ENCODE measurements around the gene CXCL17. TPM values are rescaled to one million over a fixed set of nuclear protein-coding genes. Genes with fewer than 3 reads are reported as not detected.
A peak's percentile ranks its signal among the peaks of the same experiment; 100 is the strongest.

Gene CXCL17
- total RNA-seq, 1 experiment from 2014 or later: 0.32 TPM

DNA sequence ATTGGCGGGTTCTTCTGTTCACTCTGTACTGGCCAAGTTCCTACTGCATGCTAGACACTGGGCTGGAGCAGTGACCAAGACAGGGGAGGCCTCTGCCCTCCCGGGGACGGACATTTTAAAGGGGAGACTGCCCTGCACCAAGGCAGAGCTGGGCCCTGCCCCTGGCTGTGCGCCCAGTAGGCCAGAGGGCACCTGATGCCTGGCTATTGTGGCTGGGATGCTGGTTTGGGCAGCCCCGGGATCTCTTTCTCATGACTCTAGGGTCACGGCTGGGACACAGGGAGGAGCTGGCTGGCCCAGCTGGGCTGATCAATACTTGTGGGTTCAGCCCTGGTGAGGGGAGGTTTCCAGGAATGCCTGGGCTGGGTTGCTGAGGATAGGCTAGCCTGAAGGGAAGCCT is 33.3 kb downstream of the CXCL17 start:
- H3K9me3 ChIP-seq (ENCODE audit: control insufficient read depth in 1 of 2, insufficient read depth in 1 of 2, low read depth in 1 of 2, low read length in 2 of 2): no peaks in the 10 kb centered on the region
- H3K9me2 ChIP-seq (ENCODE audit: insufficient read depth): no peaks in the 10 kb centered on the region
- no peak for TF ChIP-seq TCF7L2 (IDR thresholded peaks at IDR 0.05; ENCODE audit: borderline replicate concordance, extremely low read depth, insufficient read depth, insufficient read length)
- TF ChIP-seq EZH2 (IDR thresholded peaks at IDR 0.05): no peak
- TF ChIP-seq EGR1 (IDR thresholded peaks at IDR 0.05; ENCODE audit: low read depth): no peak
- TF ChIP-seq ZFX (IDR thresholded peaks at IDR 0.05): no peak
- TF ChIP-seq CEBPB (IDR thresholded peaks at IDR 0.05; ENCODE audit: low read depth): no peak
- TF ChIP-seq FOSL1 (IDR thresholded peaks at IDR 0.05; ENCODE audit: low read depth): no peak
- no peak for TF ChIP-seq EZH2phosphoT487 (IDR thresholded peaks at IDR 0.05; ENCODE audit: borderline replicate concordance)
- no peak for TF ChIP-seq YY1 (IDR thresholded peaks at IDR 0.05; ENCODE audit: extremely low read depth, insufficient replicate concordance, low read depth, low read length)
- no peak for TF ChIP-seq ELF1 (IDR thresholded peaks at IDR 0.05; ENCODE audit: borderline replicate concordance, low read depth)
- TF ChIP-seq SP1 (IDR thresholded peaks at IDR 0.05; ENCODE audit: low read depth): no peak
- no peak for TF ChIP-seq CBX3 (IDR thresholded peaks at IDR 0.05; ENCODE audit: low read depth)
- no peak for TF ChIP-seq RAD21 (IDR thresholded peaks at IDR 0.05; ENCODE audit: low read depth)
- no peak for TF ChIP-seq SRF (IDR thresholded peaks at IDR 0.05; ENCODE audit: low read depth)
- RAD21 ChIA-PET (ENCODE audit: low non-redundant PET in 1 of 2, low total read pairs in 2 of 2, uncharacterized antibody in 2 of 2, unreplicated experiment in 2 of 2): no interaction called here
- BruUV-seq (replicated peaks): no TSS peak
- peaks cover 2% of the 10 kb centered on the region; the same call in 1 of the 2 replicates for H3K79me2 ChIP-seq (ENCODE audit: insufficient read depth, low read length)
- no peak overlapping the region for H3K4me2 ChIP-seq (ENCODE audit: low read length)
- CTCF ChIA-PET: interaction anchor here (1.3 to 1.4 kb wide), 2 partner anchors 11 to 13 kb away, joined by 3 read pairs; no protein-coding TSS in a partner anchor
- intact Hi-C loops (cut with micrococcal nuclease): no loop called here
- H3K27ac ChIP-seq (ENCODE audit: low read depth, low read length): no peak overlapping the region
- no peaks in the 10 kb centered on the region for H4K20me1 ChIP-seq (ENCODE audit: insufficient read depth)
- no peak for DNase-seq (ENCODE audit: low read depth, low spot score)
- no peak overlapping the region for H3K9ac ChIP-seq (ENCODE audit: low read length)
- no peaks in the 10 kb centered on the region for H3K27me3 ChIP-seq (ENCODE audit: insufficient read depth, low read length)
- H2AFZ ChIP-seq (ENCODE audit: low read depth, low read length, poor library complexity, severe bottlenecking): no peak overlapping the region
- no peak overlapping the region for H3K4me3 ChIP-seq (replicated peaks in 1 of 2; ENCODE audit: low read depth in 1 of 2, low read length in 2 of 2)
- POLR2A ChIA-PET: no interaction called here
- peaks cover 14 to 21% of the 10 kb centered on the region in 2 experiments for H3K4me1 ChIP-seq (ENCODE audit: control insufficient read depth in 1 of 2, insufficient read depth in 2 of 2, low read length in 2 of 2)
- no peaks in the 10 kb centered on the region; a peak in 1 of 4 replicates for H3K36me3 ChIP-seq (ENCODE audit: control insufficient read depth in 1 of 2, insufficient read depth in 2 of 2, low read length in 2 of 2)
- 0 out of 2 replicates have a peak, but pooled peaks have one; percentile 12 for ATAC-seq

GRCh38 chr19:42407816-42408175 is 35.0 kb downstream of the CXCL17 start:
- no peak overlapping the region for H3K4me2 ChIP-seq (ENCODE audit: low read length)
- ChIA-PET POLR2A (no interaction called here), RAD21 (ENCODE audit: low non-redundant PET in 1 of 2, low total read pairs in 2 of 2, uncharacterized antibody in 2 of 2, unreplicated experiment in 2 of 2) (no interaction called here), CTCF (no interaction called here)
- ATAC-seq (no peak), DNase-seq (ENCODE audit: low read depth, low spot score) (no peak)
- intact Hi-C loops (cut with micrococcal nuclease): no loop called here
- H3K9me2 ChIP-seq (ENCODE audit: insufficient read depth): no peaks in the 10 kb centered on the region
- no peak overlapping the region for H2AFZ ChIP-seq (ENCODE audit: low read depth, low read length, poor library complexity, severe bottlenecking)
- H3K27ac ChIP-seq (ENCODE audit: low read depth, low read length): no peak overlapping the region
- no peaks in the 10 kb centered on the region for H3K9me3 ChIP-seq (ENCODE audit: control insufficient read depth in 1 of 2, insufficient read depth in 1 of 2, low read depth in 1 of 2, low read length in 2 of 2)
- no peaks in the 10 kb centered on the region; a peak in 2 of 4 replicates for H3K36me3 ChIP-seq (ENCODE audit: control insufficient read depth in 1 of 2, insufficient read depth in 2 of 2, low read length in 2 of 2)
- peaks cover 14 to 21% of the 10 kb centered on the region in 2 experiments for H3K4me1 ChIP-seq (ENCODE audit: control insufficient read depth in 1 of 2, insufficient read depth in 2 of 2, low read length in 2 of 2)
- no peaks in the 10 kb centered on the region for H4K20me1 ChIP-seq (ENCODE audit: insufficient read depth)
- BruUV-seq (replicated peaks): no TSS peak
- H3K9ac ChIP-seq (ENCODE audit: low read length): no peak overlapping the region
- no peaks in the 10 kb centered on the region for H3K27me3 ChIP-seq (ENCODE audit: insufficient read depth, low read length)
- H3K4me3 ChIP-seq (replicated peaks in 1 of 2; ENCODE audit: low read depth in 1 of 2, low read length in 2 of 2): no peak overlapping the region
- H3K79me2 ChIP-seq (ENCODE audit: insufficient read depth, low read length): peaks cover 3% of the 10 kb centered on the region; the same call in 1 of the 2 replicates
- no peak for TF ChIP-seq YY1 (IDR thresholded peaks at IDR 0.05; ENCODE audit: extremely low read depth, insufficient replicate concordance, low read depth, low read length)
- no peak for TF ChIP-seq ELF1 (IDR thresholded peaks at IDR 0.05; ENCODE audit: borderline replicate concordance, low read depth)
- no peak for TF ChIP-seq CEBPB (IDR thresholded peaks at IDR 0.05; ENCODE audit: low read depth)
- no peak for TF ChIP-seq MAX (IDR thresholded peaks at IDR 0.05)
- no peak for TF ChIP-seq SP1 (IDR thresholded peaks at IDR 0.05; ENCODE audit: low read depth)
- TF ChIP-seq POLR2A (IDR thresholded peaks at IDR 0.05; ENCODE audit: borderline replicate concordance, extremely low read depth, insufficient read depth, insufficient read length): no peak
- TF ChIP-seq, protein P1, sequence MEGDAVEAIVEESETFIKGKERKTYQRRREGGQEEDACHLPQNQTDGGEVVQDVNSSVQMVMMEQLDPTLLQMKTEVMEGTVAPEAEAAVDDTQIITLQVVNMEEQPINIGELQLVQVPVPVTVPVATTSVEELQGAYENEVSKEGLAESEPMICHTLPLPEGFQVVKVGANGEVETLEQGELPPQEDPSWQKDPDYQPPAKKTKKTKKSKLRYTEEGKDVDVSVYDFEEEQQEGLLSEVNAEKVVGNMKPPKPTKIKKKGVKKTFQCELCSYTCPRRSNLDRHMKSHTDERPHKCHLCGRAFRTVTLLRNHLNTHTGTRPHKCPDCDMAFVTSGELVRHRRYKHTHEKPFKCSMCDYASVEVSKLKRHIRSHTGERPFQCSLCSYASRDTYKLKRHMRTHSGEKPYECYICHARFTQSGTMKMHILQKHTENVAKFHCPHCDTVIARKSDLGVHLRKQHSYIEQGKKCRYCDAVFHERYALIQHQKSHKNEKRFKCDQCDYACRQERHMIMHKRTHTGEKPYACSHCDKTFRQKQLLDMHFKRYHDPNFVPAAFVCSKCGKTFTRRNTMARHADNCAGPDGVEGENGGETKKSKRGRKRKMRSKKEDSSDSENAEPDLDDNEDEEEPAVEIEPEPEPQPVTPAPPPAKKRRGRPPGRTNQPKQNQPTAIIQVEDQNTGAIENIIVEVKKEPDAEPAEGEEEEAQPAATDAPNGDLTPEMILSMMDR (IDR thresholded peaks at IDR 0.05 in 2 of 3, conservative IDR thresholded peaks at IDR 0.05 in 1 of 3; ENCODE audit: borderline replicate concordance in 1 of 3, insufficient read depth in 1 of 3, low read depth in 2 of 3, low read length in 2 of 3): no peak
- TF ChIP-seq TCF7L2 (IDR thresholded peaks at IDR 0.05; ENCODE audit: borderline replicate concordance, extremely low read depth, insufficient read depth, insufficient read length): no peak
- TF ChIP-seq ZFX (IDR thresholded peaks at IDR 0.05): no peak
- no peak for TF ChIP-seq SRF (IDR thresholded peaks at IDR 0.05; ENCODE audit: low read depth)
- TF ChIP-seq ZBTB33 (IDR thresholded peaks at IDR 0.05; ENCODE audit: extremely low read depth, insufficient replicate concordance, low read length): no peak

Data from HCT116 (cell line).